Testis (tissue), 2 donors: Measurements from ENCODE around the gene RPL39.

ENCODE experiments used
- CTCF ChIP-seq, 3 experiments: fragments of 450-650 bp in 2 of 3; fragments of 200-600 bp in 1 of 3; sonication (generic) in 1 of 3; IDR thresholded peaks; one replicate each; pipeline ENCODE4 v1.5.1; 2016 to 2019; ENCODE audit warnings: antibody characterized with exemption in 3 of 3, mild to moderate bottlenecking in 2 of 3, moderate library complexity in 1 of 3
- POLR2A ChIP-seq: fragments of 450-650 bp; IDR thresholded peaks from one replicate; pipeline ENCODE4 v1.6.1; 2017; ENCODE audit warnings: antibody characterized with exemption, mild to moderate bottlenecking, moderate library complexity

GRCh38 chrX:119753639-119754257, 37.7 kb downstream of the RPL39 start:
- TF ChIP-seq CTCF (IDR thresholded peaks at IDR 0.05): peak; percentile 6 to 32 (median 28)
- no peak for TF ChIP-seq POLR2A
